Endothelial cell (in vitro differentiated cells): ENCODE data around the gene C4orf36. TPM values are rescaled to one million over a fixed set of nuclear protein-coding genes. Genes with fewer than 3 reads are reported as not detected.

Source experiments
- DNase-seq: peaks from one replicate; pipeline ENCODE4 v3.0.0; 2021; ENCODE audit warnings: low spot score
- H3K27ac Mint-ChIP-seq: one replicate; pipeline ENCODE4 v1.8.0; 2021; ENCODE audit warnings: mixed read lengths, inconsistent platforms; ENCODE audit not compliant: unreplicated experiment
- H3K27me3 Mint-ChIP-seq: one replicate; pipeline ENCODE4 v1.8.0; 2021; ENCODE audit warnings: mild to moderate bottlenecking, moderate library complexity, mixed read lengths, inconsistent platforms; ENCODE audit not compliant: unreplicated experiment
- H3K36me3 Mint-ChIP-seq: one replicate; pipeline ENCODE4 v1.8.0; 2021; ENCODE audit warnings: mild to moderate bottlenecking, low read depth, mixed read lengths, inconsistent platforms; ENCODE audit not compliant: unreplicated experiment
- H3K4me1 Mint-ChIP-seq: one replicate; pipeline ENCODE4 v1.8.0; 2021; ENCODE audit warnings: mild to moderate bottlenecking, mixed read lengths, inconsistent platforms; ENCODE audit not compliant: unreplicated experiment
- H3K4me3 Mint-ChIP-seq: one replicate; pipeline ENCODE4 v1.8.0; 2021; ENCODE audit warnings: mild to moderate bottlenecking, mixed read lengths, inconsistent platforms; ENCODE audit not compliant: unreplicated experiment
- H3K9me3 Mint-ChIP-seq: one replicate; pipeline ENCODE4 v1.8.0; 2021; ENCODE audit warnings: mixed read lengths, inconsistent platforms; ENCODE audit not compliant: unreplicated experiment
- CTCF ChIP-seq: fragments of 200-600 bp; sonication (generic); IDR thresholded peaks from one replicate; pipeline ENCODE4 v1.5.0; 2021; ENCODE audit warnings: antibody characterized with exemption; ENCODE audit not compliant: unreplicated experiment
- total RNA-seq: library from RNA; stranded (reverse); fragmentation: NEBNext Ultra II Directional; extraction: Animal tissue kit (Norgen Biotek cat#: 25700); gene quantifications from one replicate; pipeline ENCODE4 v1.2.1, GENCODE V29; 2021; ENCODE audit not compliant: unreplicated experiment

Gene C4orf36
- total RNA-seq, 1 donor from 2014 or later, result 0.72 TPM

DNA sequence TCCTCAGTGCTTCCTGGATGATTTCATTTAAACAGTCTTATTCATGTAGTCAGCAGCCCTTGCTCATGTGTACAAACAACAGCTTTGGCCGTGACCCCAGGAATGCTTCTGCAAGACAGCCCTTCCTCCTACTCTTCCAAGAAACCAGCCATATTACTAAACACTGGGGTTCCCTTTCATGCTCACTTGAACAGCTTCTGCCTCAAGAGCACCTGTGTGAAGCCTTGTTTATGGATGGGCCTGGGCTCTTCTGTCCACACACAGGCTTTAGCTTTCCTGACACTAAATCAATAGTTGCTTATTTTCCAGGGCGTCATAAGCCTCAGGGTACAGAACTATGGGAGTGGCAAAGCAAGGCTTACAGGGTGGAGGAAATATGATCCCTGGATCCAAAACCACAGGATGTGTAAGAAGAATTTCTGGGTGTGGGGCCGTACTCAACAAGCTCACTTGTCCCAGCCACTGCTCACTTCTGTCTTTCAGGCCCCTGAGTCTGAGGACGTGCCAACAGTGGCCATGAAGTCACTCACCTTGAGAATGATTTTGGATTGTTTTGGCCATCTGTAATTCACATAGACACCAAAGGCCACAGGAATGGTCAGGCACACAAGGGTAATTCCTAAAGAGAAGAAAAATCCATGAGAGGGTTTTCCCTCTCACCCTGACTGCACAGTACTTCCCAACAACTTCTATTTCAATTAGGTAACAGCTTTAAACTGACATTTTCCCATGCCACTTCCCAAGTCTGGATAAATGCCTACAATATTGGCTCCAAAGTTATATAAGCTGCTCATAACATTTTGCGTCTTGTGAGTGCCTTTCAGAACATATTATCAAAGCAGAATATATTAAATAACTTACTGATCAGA is 60.7 kb downstream of the C4orf36 start:
- no peaks in the 10 kb centered on the region for H3K9me3 Mint-ChIP-seq
- H3K4me1 Mint-ChIP-seq, result peaks cover 2% of the 10 kb centered on the region
- peaks cover 2% of the 10 kb centered on the region for H3K27me3 Mint-ChIP-seq
- no peak overlapping the region for H3K4me3 Mint-ChIP-seq
- DNase-seq, result no peak
- no peaks in the 10 kb centered on the region for H3K36me3 Mint-ChIP-seq
- no peak for TF ChIP-seq CTCF
- H3K27ac Mint-ChIP-seq, result no peak overlapping the region

Other genes starting within 250 kb of the C4orf36 start
- not detected for gene SLC10A6, start 43.0 kb downstream of the C4orf36 start, total RNA-seq
- gene AFF1, start 42.6 kb upstream of the C4orf36 start, total RNA-seq, result 93.1 TPM